ENCODE data around the gene ZNF383. TPM values are rescaled to one million over a fixed set of nuclear protein-coding genes. Genes with fewer than 3 reads are reported as not detected.
A peak's percentile ranks its signal among the peaks of the same experiment; 100 is the strongest.

Gene ZNF383
- total RNA-seq, 1 experiment from 2014 or later, result 5.4 TPM

- TF ChIP-seq CDX4 (CRISPR knock-in tag; IDR thresholded peaks at IDR 0.05; ENCODE audit: borderline replicate concordance) (no peak), ATF3 (CRISPR knock-in tag; conservative IDR thresholded peaks at IDR 0.05) (no peak), SOX15 (CRISPR knock-in tag; IDR thresholded peaks at IDR 0.05) (no peak), PRDM15 (CRISPR knock-in tag; IDR thresholded peaks at IDR 0.05) (no peak), JAZF1 (CRISPR knock-in tag; IDR thresholded peaks at IDR 0.05) (no peak), SMAD4 (CRISPR knock-in tag; IDR thresholded peaks at IDR 0.05) (0 out of 2 replicates have a peak, but pooled peaks have one; percentile 56), FOXP1 (CRISPR knock-in tag; IDR thresholded peaks at IDR 0.05; ENCODE audit: borderline replicate concordance) (peak; percentile 31; the same call in 1 of the 2 replicates), TEAD4 (CRISPR knock-in tag; IDR thresholded peaks at IDR 0.05) (no peak), ZNF219 (CRISPR knock-in tag; IDR thresholded peaks at IDR 0.05; ENCODE audit: borderline replicate concordance) (no peak), NR2C2 (CRISPR knock-in tag; IDR thresholded peaks at IDR 0.05) (no peak), GTF2I (CRISPR knock-in tag; conservative IDR thresholded peaks at IDR 0.05) (no peak), PREB (CRISPR knock-in tag; IDR thresholded peaks at IDR 0.05; ENCODE audit: borderline replicate concordance) (no peak), ZBTB43 (CRISPR knock-in tag; IDR thresholded peaks at IDR 0.05) (peak; percentile 66; the same call in 1 of the 2 replicates), ZNF416 (CRISPR knock-in tag; IDR thresholded peaks at IDR 0.05) (no peak), FOXK1 (CRISPR knock-in tag; IDR thresholded peaks at IDR 0.05) (peak; percentile 96), ZNF423 (CRISPR knock-in tag; IDR thresholded peaks at IDR 0.05) (no peak), FOXJ3 (CRISPR knock-in tag; IDR thresholded peaks at IDR 0.05; ENCODE audit: borderline replicate concordance) (no peak), KAT7 (CRISPR knock-in tag; IDR thresholded peaks at IDR 0.05; ENCODE audit: borderline replicate concordance) (no peak), ATF6 (CRISPR knock-in tag; IDR thresholded peaks at IDR 0.05) (no peak), AR (CRISPR knock-in tag; IDR thresholded peaks at IDR 0.05) (no peak), RORB (CRISPR knock-in tag; IDR thresholded peaks at IDR 0.05) (no peak), ZNF671 (CRISPR knock-in tag; IDR thresholded peaks at IDR 0.05) (no peak), TCF7 (CRISPR knock-in tag; IDR thresholded peaks at IDR 0.05; ENCODE audit: low read depth) (no peak), MLX (CRISPR knock-in tag; IDR thresholded peaks at IDR 0.05) (no peak), NFYB (CRISPR knock-in tag; conservative IDR thresholded peaks at IDR 0.05; ENCODE audit: low read depth) (no peak), MAX (CRISPR knock-in tag; IDR thresholded peaks at IDR 0.05) (peak; percentile 76)
These were observed at the start of gene ZNF383 (continued) for GRCh38 chr19:37217775-37218591.

Measured in WTC11 (cell line).